ENCODE data around the gene PTBP2. TPM values are rescaled to one million over a fixed set of nuclear protein-coding genes. Genes with fewer than 3 reads are reported as not detected.

PTBP2 gene
- total and polyA plus RNA-seq, 2 of the 8 experiments (the other 6 are each of a cell fraction or from before 2014, with no cell fraction given): 24.2 to 61.7 TPM

DNA sequence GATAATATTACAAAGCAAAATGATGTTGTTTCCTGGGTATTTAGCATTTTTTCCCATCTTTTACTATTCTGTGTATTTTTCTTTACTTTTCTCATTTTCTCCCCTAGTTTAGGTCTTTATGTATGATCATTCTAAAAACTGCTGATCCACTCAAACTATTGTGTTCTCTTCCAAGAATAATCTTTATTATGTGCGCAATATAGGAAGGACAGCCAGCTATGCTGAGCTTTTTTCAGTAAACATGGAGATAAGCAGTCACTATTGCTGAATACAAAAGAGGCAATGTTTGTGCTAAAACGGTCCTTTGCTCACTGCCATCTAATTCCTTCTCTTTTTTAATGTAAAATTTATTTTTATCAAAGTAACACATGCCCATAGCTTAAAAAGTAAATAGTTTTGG lies 6.7 kb upstream of the PTBP2 start (continued):
- TF ChIP-seq, protein P1, sequence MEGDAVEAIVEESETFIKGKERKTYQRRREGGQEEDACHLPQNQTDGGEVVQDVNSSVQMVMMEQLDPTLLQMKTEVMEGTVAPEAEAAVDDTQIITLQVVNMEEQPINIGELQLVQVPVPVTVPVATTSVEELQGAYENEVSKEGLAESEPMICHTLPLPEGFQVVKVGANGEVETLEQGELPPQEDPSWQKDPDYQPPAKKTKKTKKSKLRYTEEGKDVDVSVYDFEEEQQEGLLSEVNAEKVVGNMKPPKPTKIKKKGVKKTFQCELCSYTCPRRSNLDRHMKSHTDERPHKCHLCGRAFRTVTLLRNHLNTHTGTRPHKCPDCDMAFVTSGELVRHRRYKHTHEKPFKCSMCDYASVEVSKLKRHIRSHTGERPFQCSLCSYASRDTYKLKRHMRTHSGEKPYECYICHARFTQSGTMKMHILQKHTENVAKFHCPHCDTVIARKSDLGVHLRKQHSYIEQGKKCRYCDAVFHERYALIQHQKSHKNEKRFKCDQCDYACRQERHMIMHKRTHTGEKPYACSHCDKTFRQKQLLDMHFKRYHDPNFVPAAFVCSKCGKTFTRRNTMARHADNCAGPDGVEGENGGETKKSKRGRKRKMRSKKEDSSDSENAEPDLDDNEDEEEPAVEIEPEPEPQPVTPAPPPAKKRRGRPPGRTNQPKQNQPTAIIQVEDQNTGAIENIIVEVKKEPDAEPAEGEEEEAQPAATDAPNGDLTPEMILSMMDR (IDR thresholded peaks at IDR 0.05; ENCODE audit: control extremely low read depth in 1 of 3, insufficient read depth in 1 of 3, low read depth in 1 of 3, low read length in 3 of 3): no peak
- TF ChIP-seq RXRA (IDR thresholded peaks at IDR 0.05; ENCODE audit: insufficient read depth, low read depth, low read length) (no peak), ZNF274 (IDR thresholded peaks at IDR 0.05; ENCODE audit: borderline replicate concordance, extremely low read depth, low read length) (no peak)

Data from H1 (cell line).